GM18868 (cell line): ENCODE results near the gene ANKHD1.
"Not testable (repeated sequence)": the region's sequence is repeated elsewhere in the genome, so short reads cannot be mapped to it uniquely, and the experiment has no call there.

Experiments
- ATAC-seq: cut with Tn5 transposase; IDR thresholded peaks from one replicate; pipeline ENCODE4 v1.9.1; 2021; ENCODE audit warnings: mild to moderate bottlenecking, moderate library complexity; ENCODE audit not compliant: unreplicated experiment

Gene ANKHD1

DNA sequence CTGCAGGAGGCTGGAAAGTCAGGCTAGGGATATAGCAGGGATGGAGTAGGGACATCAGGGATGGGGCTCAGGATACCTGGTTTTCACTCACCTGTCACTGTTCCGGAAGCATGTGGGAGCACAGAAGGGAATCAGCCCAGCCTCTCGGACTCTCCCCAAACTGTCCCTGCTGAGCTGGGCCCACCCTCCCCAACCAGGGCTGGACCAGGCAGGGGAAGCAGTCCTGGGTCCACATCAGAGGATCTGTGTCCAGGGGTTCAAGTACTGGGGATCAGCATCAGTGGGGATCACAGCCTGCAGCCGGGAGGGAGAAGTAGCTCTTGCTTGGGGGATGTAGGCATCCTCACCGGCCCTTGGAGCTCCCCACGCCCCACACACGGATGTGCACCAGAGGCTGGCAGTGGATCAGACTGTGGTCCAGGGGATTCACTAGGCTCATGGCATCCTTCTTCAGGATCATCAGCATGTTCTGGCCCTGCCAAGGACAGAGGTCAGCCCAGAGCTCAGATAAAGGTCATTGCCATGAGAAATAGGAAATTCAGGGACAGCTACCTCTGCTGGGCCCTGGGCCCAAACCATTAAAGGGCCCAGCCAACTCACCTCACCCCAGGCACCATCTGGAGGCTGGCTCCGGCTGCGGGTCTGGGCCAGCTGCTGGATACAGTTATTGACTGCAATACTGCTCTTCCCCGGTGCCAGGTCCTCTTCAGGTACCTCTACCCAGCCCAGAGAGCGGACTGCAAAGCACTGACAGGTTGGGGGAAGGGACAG lies 160.3 kb downstream of the ANKHD1 start:
- ATAC-seq = no peak

DNA sequence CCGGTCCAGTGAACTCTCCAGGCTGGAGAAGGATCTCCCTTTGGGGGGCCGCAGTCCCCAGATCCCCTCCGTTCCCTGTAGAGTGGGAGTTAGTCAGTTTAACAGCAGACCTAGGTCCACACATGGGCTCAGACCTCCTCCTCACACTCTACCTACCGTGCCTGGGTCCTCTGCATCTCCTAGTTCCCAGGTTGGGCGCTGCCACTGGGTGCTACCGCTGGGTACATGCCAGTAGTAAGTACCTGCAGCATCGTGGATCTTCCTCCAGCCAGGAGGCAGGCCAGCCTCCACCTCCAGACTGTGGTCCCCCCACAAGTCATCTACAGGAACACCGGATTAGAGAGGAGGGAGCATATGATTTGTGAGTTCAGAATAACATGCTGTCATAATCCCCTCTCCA lies 162.0 kb downstream of the ANKHD1 start:
- ATAC-seq = no peak

DNA sequence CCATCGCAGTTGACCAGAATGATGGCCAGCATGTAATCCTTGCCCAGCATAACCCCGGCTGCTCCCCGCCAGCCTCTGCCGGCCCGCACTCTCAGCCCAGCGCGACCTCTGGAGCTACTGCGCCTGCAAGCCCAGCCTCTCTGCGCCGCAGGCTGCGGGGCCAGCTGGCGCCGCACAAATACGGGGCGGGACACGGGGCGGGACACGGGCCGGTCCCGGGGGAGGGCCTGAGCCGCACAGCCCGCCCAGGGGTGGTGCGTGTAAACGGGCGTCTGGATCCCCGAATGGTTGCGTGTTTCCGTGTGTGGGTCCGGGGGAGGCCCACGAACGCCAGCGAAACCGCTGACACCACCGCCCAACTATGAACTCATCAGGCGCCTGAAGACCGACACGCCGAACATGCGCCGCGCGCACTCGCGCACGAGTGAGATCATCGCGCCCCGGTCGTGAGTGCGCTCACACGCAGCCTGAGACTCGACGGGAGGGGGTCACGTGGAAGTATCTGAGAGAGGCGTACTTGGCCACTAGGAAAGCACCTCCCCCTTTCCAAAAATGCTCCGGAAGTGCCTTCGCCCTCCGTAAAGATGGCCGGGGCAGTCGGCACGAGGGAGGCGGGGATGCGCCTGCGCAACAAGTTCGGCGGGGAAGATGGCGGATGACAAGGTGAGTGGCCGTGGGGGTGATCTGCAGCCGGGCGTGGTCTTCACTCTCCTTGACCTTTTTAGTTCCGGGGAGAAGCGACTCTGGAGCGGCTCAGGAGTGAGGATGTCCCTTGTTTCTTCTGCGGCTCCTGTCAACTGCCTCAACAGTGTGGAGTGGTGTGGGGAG lies 162.8 kb downstream of the ANKHD1 start, which contains the start of the genes APBB3 and SLC35A4:
APBB3 (minus strand) TSS at position 403 of the 828 bp plus-strand sequence; CDS start at position 50, 353 bp downstream.
SLC35A4 (plus strand) TSS at position 633 of the 828 bp plus-strand sequence. CDS start 2,342 bp downstream, outside the sequence.
- peak; percentile 87 for ATAC-seq

DNA sequence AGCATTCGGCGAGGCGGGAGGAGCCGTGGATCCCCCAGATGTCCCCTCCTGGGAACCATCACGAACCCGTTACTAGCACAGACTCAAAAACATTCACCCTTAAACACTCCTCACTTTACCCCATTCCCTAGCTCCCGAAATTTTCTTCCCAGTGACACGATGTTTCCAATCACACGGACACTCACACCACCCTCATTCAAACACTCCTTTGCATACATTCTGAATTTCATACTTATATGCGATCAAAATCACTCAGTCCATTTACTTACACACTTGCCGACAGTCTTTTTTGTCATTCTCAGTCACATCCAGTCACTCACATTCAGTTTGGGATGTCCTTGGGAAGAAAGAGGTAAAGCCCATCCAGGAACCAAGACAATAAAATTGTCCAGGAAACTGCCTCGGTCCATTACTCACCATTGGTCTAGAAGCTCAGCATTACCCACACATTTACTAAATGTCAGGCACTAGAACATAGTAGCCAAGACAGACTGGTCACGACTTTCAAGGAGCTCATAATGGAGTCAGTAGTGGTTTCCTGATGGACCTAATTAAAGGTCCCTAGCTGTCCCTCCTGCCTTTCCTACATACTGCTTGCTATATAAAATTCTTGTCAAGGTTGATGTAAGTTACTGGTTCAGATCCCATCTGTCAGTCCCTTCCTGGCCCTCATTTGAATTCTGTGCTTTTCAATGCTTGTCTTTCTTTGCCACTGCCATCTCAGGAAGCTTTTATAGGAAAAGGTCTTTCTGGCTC lies 163.6 kb downstream of the ANKHD1 start:
- peak; percentile 0 for ATAC-seq

DNA sequence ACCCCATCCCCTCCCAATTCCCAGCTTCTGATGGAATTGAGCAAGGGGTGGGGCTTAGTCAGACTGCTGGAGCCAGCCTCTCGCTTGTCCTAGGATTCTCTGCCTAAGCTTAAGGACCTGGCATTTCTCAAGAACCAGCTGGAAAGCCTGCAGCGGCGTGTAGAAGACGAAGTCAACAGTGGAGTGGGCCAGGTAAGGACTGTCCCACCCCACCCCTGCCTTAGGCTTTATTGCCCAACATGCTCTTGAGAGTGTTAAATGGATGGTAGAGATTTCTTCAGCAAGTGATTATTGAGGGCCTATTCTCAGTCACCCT lies 164.1 kb downstream of the ANKHD1 start:
- no peak for ATAC-seq

DNA sequence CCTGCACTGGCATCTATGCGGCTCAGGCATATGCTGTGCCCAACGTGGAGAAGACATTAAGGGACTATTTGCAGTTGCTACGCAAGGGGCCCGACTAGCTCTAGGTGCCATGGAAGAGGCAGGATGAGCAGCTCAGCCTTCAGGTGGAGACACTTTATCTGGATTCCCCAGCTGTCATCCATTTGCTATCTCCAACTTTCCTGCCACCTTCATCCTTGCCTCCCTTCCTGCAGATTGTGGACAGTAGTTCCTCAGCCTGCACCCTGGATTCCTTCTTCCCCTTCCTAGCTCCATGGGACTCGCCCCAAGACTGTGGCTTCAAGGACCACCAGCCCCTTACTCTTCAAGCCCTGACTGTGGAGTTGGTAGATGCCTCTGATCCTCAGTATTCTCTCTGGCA lies 165.0 kb downstream of the ANKHD1 start:
- ATAC-seq = no peak

DNA sequence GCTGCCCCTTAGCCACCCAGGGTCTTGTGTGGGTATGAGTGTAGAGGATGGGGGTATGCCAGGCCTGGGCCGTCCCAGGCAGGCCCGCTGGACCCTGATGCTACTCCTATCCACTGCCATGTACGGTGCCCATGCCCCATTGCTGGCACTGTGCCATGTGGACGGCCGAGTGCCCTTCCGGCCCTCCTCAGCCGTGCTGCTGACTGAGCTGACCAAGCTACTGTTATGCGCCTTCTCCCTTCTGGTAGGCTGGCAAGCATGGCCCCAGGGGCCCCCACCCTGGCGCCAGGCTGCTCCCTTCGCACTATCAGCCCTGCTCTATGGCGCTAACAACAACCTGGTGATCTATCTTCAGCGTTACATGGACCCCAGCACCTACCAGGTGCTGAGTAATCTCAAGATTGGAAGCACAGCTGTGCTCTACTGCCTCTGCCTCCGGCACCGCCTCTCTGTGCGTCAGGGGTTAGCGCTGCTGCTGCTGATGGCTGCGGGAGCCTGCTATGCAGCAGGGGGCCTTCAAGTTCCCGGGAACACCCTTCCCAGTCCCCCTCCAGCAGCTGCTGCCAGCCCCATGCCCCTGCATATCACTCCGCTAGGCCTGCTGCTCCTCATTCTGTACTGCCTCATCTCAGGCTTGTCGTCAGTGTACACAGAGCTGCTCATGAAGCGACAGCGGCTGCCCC lies 165.6 kb downstream of the ANKHD1 start:
- ATAC-seq = no peak

DNA sequence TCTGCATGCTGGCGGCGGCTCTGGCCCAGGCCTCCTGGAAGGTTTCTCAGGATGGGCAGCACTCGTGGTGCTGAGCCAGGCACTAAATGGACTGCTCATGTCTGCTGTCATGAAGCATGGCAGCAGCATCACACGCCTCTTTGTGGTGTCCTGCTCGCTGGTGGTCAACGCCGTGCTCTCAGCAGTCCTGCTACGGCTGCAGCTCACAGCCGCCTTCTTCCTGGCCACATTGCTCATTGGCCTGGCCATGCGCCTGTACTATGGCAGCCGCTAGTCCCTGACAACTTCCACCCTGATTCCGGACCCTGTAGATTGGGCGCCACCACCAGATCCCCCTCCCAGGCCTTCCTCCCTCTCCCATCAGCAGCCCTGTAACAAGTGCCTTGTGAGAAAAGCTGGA lies 166.2 kb downstream of the ANKHD1 start:
- ATAC-seq = no peak

DNA sequence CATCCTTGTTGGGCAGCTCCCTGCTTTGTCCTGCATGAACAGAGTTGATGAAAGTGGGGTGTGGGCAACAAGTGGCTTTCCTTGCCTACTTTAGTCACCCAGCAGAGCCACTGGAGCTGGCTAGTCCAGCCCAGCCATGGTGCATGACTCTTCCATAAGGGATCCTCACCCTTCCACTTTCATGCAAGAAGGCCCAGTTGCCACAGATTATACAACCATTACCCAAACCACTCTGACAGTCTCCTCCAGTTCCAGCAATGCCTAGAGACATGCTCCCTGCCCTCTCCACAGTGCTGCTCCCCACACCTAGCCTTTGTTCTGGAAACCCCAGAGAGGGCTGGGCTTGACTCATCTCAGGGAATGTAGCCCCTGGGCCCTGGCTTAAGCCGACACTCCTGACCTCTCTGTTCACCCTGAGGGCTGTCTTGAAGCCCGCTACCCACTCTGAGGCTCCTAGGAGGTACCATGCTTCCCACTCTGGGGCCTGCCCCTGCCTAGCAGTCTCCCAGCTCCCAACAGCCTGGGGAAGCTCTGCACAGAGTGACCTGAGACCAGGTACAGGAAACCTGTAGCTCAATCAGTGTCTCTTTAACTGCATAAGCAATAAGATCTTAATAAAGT lies 166.9 kb downstream of the ANKHD1 start:
- ATAC-seq = no peak

DNA sequence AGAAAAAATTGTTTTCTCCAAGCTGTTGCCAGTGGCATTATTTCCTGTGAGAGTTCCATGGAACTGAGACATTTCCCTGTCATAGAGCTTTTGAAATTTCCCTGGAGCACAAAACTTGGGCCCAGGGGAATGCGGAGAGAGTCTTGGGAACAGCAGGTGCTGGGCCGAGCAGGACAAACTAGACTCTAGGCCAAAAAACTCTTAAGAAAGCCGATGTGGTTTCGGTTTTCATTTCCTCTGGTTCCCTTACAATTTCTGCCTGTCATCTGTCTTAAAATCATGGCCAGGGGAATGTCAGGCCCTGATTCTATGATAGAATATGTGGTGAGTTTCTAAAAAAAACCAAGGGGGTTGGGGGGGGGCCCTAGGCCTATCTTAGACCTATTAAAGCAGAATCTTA lies 167.6 kb downstream of the ANKHD1 start:
- ATAC-seq = peak; percentile 26

DNA sequence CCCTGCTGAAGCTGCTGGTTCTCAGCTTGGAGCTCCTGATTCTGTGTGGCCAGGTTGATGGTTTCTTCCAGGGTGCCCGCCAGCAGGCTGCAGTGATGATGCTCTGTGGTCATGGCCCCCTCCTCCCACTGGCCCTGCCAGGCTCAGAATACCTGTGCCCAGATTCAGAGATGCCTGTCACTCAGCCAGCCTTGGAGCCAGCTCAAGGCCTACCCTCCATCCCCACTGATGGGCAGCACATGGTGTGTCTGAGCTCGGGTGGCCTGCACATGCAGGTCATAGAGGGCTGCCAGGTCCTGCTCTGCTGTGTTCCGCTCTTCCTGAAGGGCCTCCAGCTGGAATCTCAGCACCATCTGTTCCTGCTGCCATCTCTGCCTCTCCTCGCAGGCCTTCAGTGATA lies 168.4 kb downstream of the ANKHD1 start:
- ATAC-seq = no peak

DNA sequence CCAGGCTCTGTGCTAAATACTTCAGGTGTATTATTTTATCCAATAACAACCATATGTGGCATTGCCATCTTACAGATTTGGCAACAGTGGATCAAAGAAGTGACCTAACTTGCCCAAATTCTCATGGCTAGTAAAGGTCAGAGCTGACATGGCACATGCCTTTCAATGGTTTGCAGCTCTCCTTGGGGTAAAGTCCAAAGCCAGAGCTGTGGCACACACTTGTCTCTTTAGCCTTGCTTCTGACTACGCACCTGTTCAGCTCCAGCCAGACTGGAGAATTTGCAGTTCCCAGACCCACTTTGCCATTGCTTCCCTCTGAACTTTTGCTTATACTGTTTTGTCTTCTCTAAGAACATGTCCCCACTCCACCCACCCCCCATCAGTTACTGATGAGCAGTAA lies 168.9 kb downstream of the ANKHD1 start:
- no peak for ATAC-seq

DNA sequence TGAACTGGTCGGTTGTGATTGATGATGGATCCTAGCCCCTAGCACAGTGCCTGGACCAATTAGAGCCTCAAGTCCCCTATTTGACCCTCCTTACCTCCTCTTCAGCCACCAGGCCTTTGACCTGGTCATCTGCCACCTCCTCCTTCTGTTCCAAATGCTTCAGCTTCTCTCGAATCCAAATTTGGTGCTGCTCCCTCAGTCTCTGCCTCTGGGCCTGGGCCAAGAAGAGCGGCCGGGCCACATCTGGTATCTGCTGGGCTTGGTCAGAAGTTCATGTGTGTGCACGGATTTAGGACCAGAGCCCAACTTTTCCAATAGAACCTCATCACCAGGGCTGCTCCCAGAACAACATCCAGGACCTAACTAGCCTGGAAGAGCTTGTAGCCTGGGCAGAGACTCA lies 169.5 kb downstream of the ANKHD1 start:
- no peak for ATAC-seq

DNA sequence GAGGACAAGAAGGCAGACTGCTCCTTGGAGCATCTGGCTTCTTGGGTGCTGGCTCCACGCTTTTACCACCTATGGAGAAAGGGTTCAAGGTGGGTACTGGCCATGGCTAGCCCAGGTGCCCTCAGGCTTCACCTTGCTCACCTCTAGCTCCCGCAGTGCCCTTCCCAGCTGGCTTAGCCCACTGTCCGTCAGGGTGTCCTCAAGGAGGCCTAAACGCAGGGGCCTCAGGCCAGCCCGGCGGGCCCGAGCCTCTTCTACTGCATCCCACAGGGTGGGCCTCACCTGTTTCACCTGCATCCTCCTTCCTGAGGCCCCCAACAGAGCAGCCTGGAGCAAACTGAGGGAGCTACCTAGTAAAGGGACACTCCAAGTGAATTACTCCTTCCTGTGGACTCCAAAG lies 172.1 kb downstream of the ANKHD1 start:
- no peak for ATAC-seq

DNA sequence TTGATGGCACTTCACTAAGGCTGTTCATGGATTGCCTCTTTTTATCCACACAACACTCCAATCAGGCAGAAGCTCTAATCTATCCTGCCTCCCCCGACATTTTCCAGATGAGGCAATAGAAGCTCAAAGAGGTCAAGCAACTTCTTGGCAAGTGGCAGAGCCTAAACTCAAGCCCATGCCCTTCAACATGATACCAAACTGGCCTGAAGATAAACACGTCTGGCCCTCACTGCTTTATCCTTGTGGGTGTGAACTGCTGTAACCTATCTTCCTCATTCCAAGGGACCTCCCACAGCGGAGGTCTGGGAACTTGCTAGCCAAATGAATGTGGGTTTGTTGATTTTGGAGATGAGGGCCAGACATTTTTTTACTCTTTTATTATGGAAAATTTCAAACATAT lies 172.5 kb downstream of the ANKHD1 start:
- no peak for ATAC-seq

DNA sequence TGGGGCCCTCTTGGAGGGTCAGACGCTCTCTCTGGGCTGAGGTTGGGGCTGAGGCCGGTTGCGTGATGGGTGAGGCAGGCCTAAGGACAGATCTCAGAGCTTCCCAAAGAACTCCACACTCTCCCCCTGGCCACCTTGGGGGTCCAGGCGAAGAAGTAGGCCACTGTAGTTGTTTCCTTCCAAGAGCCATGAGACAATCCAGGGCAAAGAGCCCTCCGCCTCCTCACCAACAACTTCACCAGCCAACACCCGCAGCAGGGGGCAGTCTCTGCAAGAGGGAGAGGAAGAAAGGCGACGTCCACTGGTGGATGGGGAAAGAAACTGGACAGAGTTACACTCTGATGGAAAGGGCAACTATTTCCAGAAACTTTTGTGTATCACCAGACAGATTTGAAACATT lies 173.7 kb downstream of the ANKHD1 start:
- ATAC-seq = no peak

DNA sequence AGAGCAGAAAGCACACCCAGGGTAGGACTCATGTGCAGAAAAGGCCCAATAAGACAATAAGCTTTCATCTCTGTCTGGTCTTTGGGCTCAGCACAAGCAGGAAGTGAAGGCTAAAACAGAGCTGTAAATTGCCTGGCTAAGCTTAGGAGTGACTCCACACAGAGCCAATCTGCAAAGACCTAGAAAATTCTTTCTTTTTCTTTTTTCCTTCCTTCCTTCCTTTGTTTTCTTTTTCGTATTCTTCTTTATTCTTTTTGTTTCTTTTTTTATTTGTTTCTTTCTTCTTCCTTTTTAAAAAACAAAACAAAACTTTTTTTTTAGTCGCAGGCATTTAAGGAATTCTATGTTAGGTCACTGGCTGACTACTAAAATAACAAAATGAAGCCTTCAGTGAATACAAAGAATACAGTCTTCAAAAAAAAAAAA lies 175.2 kb downstream of the ANKHD1 start:
- ATAC-seq = no peak

DNA sequence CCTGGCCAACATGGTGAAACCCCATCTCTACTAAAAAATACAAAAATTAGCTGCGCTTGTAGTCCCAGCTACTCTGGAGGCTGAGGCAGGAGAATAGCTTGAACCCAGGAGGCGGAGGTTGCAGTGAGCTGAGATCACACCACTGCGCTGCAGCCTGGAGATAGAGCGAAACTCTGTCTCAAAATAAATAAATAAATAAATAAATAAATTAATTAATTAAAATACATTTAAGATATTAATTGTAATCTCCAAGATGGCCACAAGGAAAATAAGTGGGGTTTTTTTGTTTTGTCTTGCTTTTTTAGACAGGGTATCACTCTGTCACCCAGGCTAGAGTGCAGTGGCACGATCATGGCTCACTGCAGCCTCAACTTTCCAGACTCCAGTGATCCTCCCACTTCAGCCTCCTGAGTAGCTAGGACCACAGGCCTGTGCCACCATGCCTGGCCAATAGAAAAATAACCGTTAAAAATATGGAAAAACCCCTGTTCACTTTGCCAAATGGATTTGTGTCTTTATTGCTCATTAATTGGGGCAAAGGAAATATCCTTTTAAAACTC lies 177.6 kb downstream of the ANKHD1 start:
- not testable (repeated sequence) for ATAC-seq

DNA sequence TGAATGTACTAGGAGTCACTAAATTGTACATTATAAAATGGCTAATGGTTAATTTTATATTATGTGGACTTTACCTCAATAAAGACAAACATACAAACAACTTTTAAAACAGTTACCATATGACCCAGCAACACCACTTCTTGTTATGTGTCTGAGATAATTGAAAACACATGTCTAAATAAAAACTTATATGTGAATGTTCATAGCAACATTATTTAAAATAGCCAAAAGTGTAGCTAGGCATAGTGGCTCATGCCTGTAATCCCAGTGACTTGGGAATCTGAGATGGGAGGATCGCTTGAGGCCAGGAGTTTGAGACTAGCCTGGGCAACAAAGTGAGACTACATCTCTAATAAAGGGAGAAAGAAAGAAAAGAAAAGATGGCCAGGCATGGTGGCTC lies 185.9 kb downstream of the ANKHD1 start:
- ATAC-seq = no peak
